Transverse colon (tissue), 3 donors: ENCODE measurements around the gene TYROBP.

Experiments
- EP300 ChIP-seq: sonication (generic); formaldehyde crosslinking; IDR thresholded peaks from one replicate; pipeline ENCODE4 v1.6.1; 2017; ENCODE audit warnings: antibody characterized with exemption, low read depth
- POLR2A ChIP-seq: fragments of 450-650 bp; IDR thresholded peaks from one replicate; pipeline ENCODE4 v1.6.1; 2016; ENCODE audit warnings: antibody characterized with exemption, mild to moderate bottlenecking, moderate library complexity
- POLR2AphosphoS5 ChIP-seq, 3 donors: sonication (generic); formaldehyde crosslinking; IDR thresholded peaks; one replicate each; pipeline ENCODE4 v1.6.1; 2016; ENCODE audit warnings: antibody characterized with exemption in 3 of 3

DNA sequence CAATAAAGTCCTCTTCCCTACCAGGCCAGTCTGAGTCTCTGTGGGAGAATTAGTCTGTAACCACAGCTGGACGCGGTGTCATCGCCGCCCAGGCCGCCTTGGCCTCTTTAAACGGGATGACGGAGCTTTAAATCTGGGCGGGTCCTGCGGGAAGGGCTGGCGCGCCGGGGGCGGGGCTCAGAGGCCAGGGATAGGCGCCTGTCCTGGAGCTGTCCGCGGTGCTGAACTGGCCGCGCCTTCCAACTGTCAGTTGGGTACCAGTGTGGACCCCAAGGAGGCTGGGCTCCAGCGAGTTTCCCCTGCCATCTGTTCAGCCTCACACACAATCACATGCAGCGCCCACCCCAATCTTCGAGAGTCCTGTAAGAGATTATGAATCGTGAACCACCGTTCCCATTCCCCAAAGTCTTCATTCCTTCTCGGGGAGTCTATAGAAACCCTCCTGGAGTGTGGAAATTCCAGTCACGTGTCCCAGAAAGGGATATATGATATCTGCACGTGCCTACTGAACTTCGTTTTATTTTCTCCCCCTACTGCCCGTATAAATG lies 28.3 kb downstream of the TYROBP start:
- TF ChIP-seq POLR2AphosphoS5 (IDR thresholded peaks at IDR 0.05) (no peak), EP300 (no peak), POLR2A (no peak)
